HG03095 (cell line): ENCODE measurements around the gene BMPR2.
A peak's percentile ranks its signal among the peaks of the same experiment; 100 is the strongest.
"Not testable (repeated sequence)": the region's sequence is repeated elsewhere in the genome, so short reads cannot be mapped to it uniquely, and the experiment has no call there.

Experiments used
- ATAC-seq: cut with Tn5 transposase; IDR thresholded peaks from one replicate; pipeline ENCODE4 v1.9.1; 2021; ENCODE audit warnings: moderate library complexity; ENCODE audit not compliant: unreplicated experiment

BMPR2 gene

DNA sequence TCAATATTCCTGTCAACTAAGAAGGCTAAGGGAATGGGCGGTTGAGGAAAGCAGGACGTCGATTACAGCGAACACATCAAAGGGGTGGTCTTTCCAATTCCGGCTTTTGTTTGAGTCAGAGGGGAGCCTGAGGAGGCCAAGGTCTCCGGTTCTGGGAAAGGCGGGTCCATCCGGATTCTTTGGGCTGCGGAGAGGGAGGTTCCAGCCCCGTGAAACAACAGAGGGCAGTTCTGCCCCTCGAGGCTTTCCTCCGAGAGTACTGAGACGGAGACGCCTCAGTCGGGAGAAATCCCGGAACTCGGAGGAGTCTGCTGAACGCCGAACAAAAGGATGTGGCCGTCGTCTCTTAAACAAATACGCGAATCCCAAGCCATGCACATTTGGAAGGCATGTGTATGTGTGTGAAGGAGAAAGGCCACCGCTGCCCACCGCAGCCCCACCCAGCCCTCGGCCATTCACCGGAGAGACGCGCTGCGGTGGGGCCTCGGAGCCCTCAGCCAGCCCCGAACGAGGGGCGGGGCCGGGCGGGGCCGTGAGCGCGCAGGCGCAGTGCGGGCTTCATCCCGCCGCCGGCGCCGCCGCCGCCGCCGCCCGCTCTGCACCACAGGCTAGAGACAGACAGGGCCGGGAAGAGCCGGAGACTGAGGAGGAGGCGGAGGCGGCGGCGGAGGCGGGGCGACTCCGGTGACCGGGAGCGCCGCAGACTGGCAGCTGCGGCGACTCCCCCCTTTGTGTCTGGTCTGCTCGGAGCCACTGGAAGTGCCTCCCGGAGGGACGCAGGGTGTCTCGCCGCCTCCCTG is at the start of gene BMPR2:
Gene BMPR2, plus strand, starts transcription at position 719 of the 800 bp plus-strand sequence. CDS start 1,148 bp downstream, outside the sequence.
- peak; percentile 64 for ATAC-seq

GRCh38 chr2:202327858-202328257 is 48.3 kb upstream of the BMPR2 start:
- ATAC-seq, result no peak

GRCh38 chr2:202335791-202336467 is 40.2 kb upstream of the BMPR2 start:
- no peak for ATAC-seq

DNA sequence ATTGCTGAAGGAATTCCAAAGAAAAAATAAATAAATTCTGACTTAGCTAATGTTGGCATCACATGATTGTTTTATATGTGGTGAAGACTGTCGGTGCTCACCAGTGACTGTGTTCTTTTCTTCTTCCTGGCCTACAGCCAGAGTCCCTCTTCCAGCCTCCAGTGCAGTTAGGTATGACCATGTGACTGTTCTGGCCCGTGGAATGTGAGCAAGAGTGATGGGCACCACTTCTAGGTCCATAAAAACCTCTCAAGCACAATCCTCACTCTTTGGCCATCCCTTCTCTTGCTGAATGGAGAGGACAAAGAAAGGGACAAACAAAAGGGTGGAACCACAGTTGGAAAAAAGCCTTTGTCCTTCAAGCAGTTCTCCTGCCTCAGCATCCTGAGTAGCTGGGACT is 39.0 kb upstream of the BMPR2 start:
- no peak for ATAC-seq

DNA sequence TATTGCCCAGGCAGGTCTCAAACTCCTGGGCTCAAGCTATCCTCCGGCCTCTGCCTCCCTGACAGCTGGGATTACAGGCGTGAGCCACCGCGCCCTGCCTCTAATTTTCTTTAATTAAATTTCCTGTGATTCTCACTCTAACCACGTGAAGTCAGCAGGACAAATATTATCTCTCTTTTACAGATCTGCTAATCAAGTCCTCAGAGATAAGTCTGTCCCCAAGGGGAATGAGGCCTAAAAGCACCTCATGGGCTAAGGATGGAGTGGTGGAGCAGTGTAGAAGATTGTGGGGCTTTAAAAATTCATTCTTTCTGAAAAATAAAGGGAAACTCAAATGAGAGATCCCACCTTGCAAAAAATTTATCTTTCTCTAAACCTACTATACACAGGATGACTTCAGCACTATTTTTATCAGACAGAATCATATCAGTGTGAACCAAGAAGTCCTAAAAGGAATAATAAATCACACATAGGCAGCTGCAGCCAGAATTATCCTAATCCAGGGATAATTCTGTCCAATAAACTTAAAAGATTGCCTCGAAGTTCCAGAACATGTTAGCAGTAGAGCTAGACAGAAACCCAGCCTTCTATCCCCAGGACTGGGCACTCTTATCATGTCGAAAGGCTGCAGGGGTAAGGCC is 38.3 kb upstream of the BMPR2 start:
- no peak for ATAC-seq

DNA sequence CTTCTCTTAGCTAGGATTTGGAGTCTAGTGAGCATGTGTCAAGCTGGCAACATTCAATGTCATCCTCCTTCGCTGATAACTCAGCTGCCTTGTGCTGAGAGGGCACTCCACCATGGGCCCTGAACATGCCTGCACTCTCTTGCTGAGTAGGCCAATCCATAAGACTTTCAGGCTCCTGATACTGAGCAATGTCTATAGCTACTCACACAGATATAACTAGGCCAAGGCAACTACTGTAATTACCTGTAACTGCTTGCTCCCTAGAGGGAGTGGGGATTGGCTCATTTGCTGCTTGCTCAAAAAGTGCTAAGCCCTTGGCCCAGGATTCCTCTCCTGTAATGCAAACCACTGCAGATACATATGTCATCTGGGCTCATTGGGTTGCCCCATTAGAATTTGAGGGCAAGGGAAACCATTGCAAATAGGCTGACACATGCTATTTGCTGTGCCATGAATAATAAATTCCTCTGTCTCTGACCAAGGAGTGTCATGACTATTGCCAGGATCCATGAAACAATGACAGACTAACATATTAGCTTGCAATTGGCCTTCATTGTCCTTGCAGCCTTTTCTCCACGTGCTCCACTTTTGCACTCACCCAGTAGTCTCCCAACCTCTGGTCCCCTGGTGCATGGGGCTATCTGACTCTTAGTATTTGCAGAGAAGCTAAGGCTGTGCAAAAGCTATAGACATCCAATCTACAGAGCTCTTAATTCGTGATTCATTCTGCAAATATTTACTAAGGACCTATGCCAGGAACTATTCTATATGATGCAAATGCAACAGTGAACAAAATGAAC is 36.9 kb upstream of the BMPR2 start:
- ATAC-seq, result no peak

- no peak for ATAC-seq
Measured at GRCh38 chr2:202344178-202344577, 31.9 kb upstream of the BMPR2 start.

- ATAC-seq, result no peak
Measured at GRCh38 chr2:202346180-202346579, 29.9 kb upstream of the BMPR2 start.

- ATAC-seq, result no peak
Measured at GRCh38 chr2:202353430-202353829, 22.7 kb upstream of the BMPR2 start.

- ATAC-seq, result no peak
Measured at GRCh38 chr2:202355993-202356505, 20.1 kb upstream of the BMPR2 start.

DNA sequence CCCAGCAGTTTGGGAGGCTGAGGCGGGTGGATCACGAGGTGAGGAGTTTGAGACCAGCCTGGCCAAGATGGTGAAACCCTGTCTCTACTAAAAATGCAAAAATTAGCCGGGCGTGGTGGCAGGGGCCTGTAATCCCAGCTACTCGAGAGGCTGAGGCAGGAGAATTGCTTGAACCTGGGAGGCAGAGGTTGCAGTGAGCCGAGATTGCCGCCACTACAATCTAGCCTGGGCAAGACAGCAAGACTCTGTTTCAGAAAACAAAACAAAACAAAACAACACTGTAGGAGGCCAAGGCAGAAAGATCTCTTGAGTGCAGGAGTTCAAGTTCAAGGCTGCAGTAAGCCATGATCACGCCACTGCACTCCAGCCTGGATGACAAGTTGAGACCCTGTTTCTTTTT is 17.2 kb upstream of the BMPR2 start:
- not testable (repeated sequence) for ATAC-seq

DNA sequence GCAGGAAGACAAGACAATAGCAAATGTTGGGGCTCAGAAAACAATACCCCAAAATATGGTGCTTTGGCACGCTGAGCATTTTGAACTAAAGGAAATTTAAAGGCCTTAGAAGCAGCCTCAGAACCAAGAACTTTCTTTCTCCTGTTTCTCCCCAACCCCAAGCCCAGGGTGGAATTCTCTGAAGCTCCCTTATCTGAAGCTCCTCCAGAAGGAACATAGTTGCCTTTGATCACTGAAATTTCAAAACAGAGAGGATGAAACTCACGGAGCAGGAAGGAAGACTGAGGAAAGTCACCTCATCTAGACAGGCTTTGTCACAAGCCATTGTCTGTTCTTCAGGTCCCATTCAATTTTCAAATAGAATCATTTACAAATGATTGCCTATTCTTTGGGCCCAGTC is 15.5 kb upstream of the BMPR2 start:
- ATAC-seq, result no peak

DNA sequence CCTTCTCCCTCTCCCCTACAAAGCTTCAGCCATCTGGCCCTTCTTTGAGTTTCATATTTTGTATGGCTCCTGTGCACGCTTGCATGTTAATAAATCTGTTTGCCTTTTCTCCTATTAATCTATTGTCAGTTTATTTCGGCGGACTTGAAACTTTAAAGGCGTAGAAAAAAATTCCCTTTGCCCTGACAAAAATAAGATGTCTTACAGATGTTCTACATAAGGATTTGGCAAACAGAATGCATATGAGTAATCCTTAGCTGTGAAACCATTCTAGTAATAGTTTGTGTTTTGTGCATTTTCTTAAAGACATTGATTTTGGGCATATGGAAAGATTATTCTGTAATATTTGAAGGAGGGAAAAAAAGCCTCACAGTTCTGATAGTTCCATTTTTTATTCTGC is 15.0 kb upstream of the BMPR2 start:
- ATAC-seq, result no peak

- ATAC-seq, result no peak
Measured at GRCh38 chr2:202373490-202373889, 2.6 kb upstream of the BMPR2 start.

DNA sequence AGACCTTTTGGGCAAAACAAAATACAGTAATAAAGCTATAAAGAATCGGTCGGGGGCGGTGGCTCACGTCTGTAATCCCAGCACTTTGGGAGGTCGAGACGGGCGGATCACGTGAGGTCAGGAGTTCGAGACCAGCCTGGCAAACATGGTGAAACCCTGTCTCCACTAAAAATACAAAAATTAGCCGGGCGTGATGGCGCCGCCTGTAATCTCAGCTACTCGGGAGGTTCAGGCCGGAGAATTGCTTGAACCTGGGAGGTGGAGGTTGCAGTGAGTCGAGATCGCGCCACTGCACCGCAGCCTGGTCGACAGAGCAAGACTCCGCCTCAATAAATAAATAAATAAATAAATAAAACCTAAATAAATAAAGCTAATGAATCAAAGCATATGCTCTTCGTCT is 1.7 kb upstream of the BMPR2 start:
- not testable (repeated sequence) for ATAC-seq

GRCh38 chr2:202375033-202375608 is 1.0 kb upstream of the BMPR2 start:
- ATAC-seq, result no peak

DNA sequence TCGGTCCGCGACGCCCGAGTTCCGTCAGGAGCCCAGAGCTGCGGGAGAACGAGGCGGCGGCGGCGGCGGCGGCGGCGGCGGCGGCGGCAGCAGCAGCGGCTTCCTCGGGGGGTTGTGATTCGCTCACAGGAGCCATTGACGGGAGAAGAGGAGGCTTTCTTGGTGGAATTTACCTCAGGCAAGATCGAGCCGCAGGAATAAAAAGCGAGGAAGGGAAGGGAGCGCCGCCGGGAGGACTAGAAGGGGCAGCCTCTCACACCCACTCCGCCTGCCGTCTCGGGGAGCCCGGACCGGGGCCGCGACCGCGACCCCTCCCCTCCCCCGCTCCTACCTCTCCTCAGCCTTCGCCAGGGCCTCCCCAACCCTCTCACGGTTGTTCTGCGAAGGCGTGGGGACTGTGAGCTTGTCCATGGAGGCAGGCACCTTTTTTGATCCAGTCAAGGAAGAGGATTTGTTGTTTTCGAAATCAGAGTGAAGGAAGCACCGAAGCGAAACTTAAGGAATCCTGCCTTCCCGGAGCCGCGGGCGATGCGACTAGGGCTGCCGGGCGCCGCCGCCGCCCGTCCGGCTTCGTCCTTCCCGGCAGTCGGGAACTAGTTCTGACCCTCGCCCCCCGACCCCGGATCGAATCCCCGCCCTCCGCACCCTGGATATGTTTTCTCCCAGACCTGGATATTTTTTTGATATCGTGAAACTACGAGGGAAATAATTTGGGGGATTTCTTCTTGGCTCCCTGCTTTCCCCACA is 506 bp downstream of the BMPR2 start:
- ATAC-seq, result peak; percentile 19

GRCh38 chr2:202377207-202377761 is 1.2 kb downstream of the BMPR2 start:
- no peak for ATAC-seq

- ATAC-seq, result no peak
Measured at GRCh38 chr2:202378001-202378400, 1.9 kb downstream of the BMPR2 start.
